HepG2 (cell line): ENCODE measurements around the gene TLR6. TPM values are rescaled to one million over a fixed set of nuclear protein-coding genes. Genes with fewer than 3 reads are reported as not detected.

Source experiments
- ATAC-seq: fragments of 200-7000 bp; cut with Tn5 transposase; 3 replicates; pipeline ENCODE4 v1.9.1; 2020; ENCODE audit warnings: mild to moderate bottlenecking, moderate library complexity
- BruUV-seq: library from RNA; stranded (reverse); fragments of 400-500 nt; replicated peaks from 2 replicates; lab custom pipeline; 2021; lab: Mats Ljungman, UMichigan
- CTCF ChIA-PET: fragments of 300-600 bp; formaldehyde crosslinking; extraction: SDS; loops from one replicate; lab custom pipeline; 2021; ENCODE audit warnings: low total read pairs, inconsistent platforms, low intra/inter-chr PET ratio; lab: Yijun Ruan, JAX
- POLR2A ChIA-PET: fragments of 350-600 bp; sonication (Branson Sonifier 250); formaldehyde crosslinking; loops from one replicate; lab custom pipeline; 2020; ENCODE audit warnings: antibody characterized with exemption, inconsistent platforms; lab: Yijun Ruan, JAX
- DNase-seq: peaks from one replicate; pipeline ENCODE4 v3.0.0-alpha.2; 2015; ENCODE audit warnings: low spot score
- FAIRE-seq: peaks from 3 replicates; lab custom pipeline; 2011; peaks lifted over from hg19 to GRCh38; lab: Jason Lieb, UNC
- H2AFZ ChIP-seq: one replicate; pipeline ENCODE4 v1.6.1; 2011; ENCODE audit warnings: low read length, inconsistent platforms
- H3K27ac ChIP-seq: fragments of 300-600 bp; 3 replicates; pipeline ENCODE4 v1.8.0; 2011; ENCODE audit warnings: mixed run types, mild to moderate bottlenecking, mixed read lengths, low read length, inconsistent platforms; ENCODE audit not compliant: insufficient read depth; ENCODE audit errors: extremely low read length
- H3K27me3 ChIP-seq, 2 experiments: fragments of 200-600 bp in 1 of 2; 2 replicates in 1 of 2; 3 replicates in 1 of 2; pipeline versions ENCODE4 v1.6.0 to v1.8.0; 2011; ENCODE audit warnings: low read length in 2 of 2, mild to moderate bottlenecking in 2 of 2, moderate library complexity in 2 of 2, inconsistent platforms in 1 of 2; ENCODE audit not compliant: insufficient read depth in 2 of 2, control insufficient read depth in 1 of 2
- H3K36me3 ChIP-seq, 2 experiments: fragments of 200-600 bp in 1 of 2; replicated peaks in 1 of 2; 2 replicates in 1 of 2; 3 replicates in 1 of 2; pipeline versions ENCODE4 v1.5.1 to v1.8.0; 2011; ENCODE audit warnings: low read length in 2 of 2, inconsistent platforms in 1 of 2; ENCODE audit not compliant: insufficient read depth in 2 of 2, control insufficient read depth in 1 of 2
- H3K4me1 ChIP-seq: 2 replicates; pipeline ENCODE4 v1.5.1; 2012; ENCODE audit warnings: low read length, inconsistent platforms; ENCODE audit not compliant: insufficient read depth
- H3K4me2 ChIP-seq: 2 replicates; pipeline ENCODE4 v1.6.0; 2011; ENCODE audit warnings: low read depth, low read length, inconsistent platforms
- H3K4me3 ChIP-seq, 3 experiments: fragments of 200-600 bp in 1 of 3; sonication (generic), shearing (Covaris generic) in 1 of 3; replicated peaks in 1 of 3; 2 replicates each; pipeline ENCODE4 v1.5.1; 2011 to 2016; ENCODE audit warnings: low read length in 3 of 3, inconsistent platforms in 2 of 3, low read depth in 2 of 3, mild to moderate bottlenecking in 2 of 3, control low read depth in 1 of 3, mixed read lengths in 1 of 3; ENCODE audit not compliant: insufficient read depth in 1 of 3
- H3K79me2 ChIP-seq: one replicate; pipeline ENCODE4 v1.6.1; 2011; ENCODE audit warnings: low read length, inconsistent platforms; ENCODE audit not compliant: insufficient read depth
- H3K9ac ChIP-seq: 2 replicates; pipeline ENCODE4 v1.6.0; 2011; ENCODE audit warnings: mild to moderate bottlenecking, low read depth, low read length, inconsistent platforms; ENCODE audit not compliant: insufficient read depth
- H3K9me3 ChIP-seq: 2 replicates; pipeline ENCODE4 v1.5.1; 2012; ENCODE audit warnings: mild to moderate bottlenecking, low read length
- H4K20me1 ChIP-seq: 2 replicates; pipeline ENCODE4 v1.6.0; 2011; ENCODE audit warnings: inconsistent platforms, mild to moderate bottlenecking, low read length, moderate library complexity; ENCODE audit not compliant: insufficient read depth
- ATF3 ChIP-seq: sonication (generic); formaldehyde crosslinking; IDR thresholded peaks from 2 replicates; pipeline ENCODE4 v1.4.0; 2020; ENCODE audit warnings: missing genetic modification reagents
- CCAR2 ChIP-seq: fragments of 200-400 bp; formaldehyde crosslinking; optimal IDR thresholded peaks from 2 replicates; pipeline ENCODE3; 2018; ENCODE audit warnings: low read depth, mild to moderate bottlenecking, low read length, moderate library complexity
- FOXA3 ChIP-seq: IDR thresholded peaks from 2 replicates; pipeline ENCODE4 v1.6.1; 2016; ENCODE audit warnings: missing genetic modification reagents, missing compliant biosample characterization
- GATAD2A ChIP-seq: IDR thresholded peaks from 2 replicates; pipeline ENCODE4 v1.6.1; 2016
- HNRNPUL1 ChIP-seq: fragments of 200-400 bp; formaldehyde crosslinking; IDR thresholded peaks from 2 replicates; pipeline ENCODE4 v1.6.1; 2017; ENCODE audit warnings: low read depth, mild to moderate bottlenecking, low read length, moderate library complexity
- MAFK ChIP-seq, 2 experiments: IDR thresholded peaks in 1 of 2; conservative IDR thresholded peaks in 1 of 2; 2 replicates each; pipeline ENCODE4 v1.6.1; 2011; ENCODE audit warnings: improper control_type of control experiment in 2 of 2, low read length in 2 of 2
- MTA1 ChIP-seq: sonication (generic); formaldehyde crosslinking; IDR thresholded peaks from 2 replicates; pipeline ENCODE4 v1.4.0; 2020; ENCODE audit warnings: missing genetic modification reagents, mild to moderate bottlenecking, borderline replicate concordance
- NCOA2 ChIP-seq: sonication (generic); formaldehyde crosslinking; IDR thresholded peaks from 2 replicates; pipeline ENCODE4 v1.8.0; 2022; ENCODE audit warnings: inconsistent platforms
- SMAD3 ChIP-seq: sonication (generic); formaldehyde crosslinking; IDR thresholded peaks from 2 replicates; pipeline ENCODE4 v1.4.0; 2020; ENCODE audit warnings: missing genetic modification reagents
- SOX5 ChIP-seq: IDR thresholded peaks from 2 replicates; pipeline ENCODE4 v1.6.1; 2016; ENCODE audit warnings: borderline replicate concordance
- TRIM24 ChIP-seq: sonication (generic); formaldehyde crosslinking; IDR thresholded peaks from 2 replicates; pipeline ENCODE4 v1.8.0; 2022; ENCODE audit warnings: mild to moderate bottlenecking, missing genetic modification reagents
- ZNF629 ChIP-seq: sonication (generic); formaldehyde crosslinking; conservative IDR thresholded peaks from 2 replicates; pipeline ENCODE4 v1.5.0; 2020; ENCODE audit warnings: missing genetic modification reagents
- WGBS: methylation state at CpG from one replicate; pipeline ENCODE4 v1.1.6; 2017; ENCODE audit warnings: low lambda C conversion rate; 5-methylcytosine and 5-hydroxymethylcytosine counted together
- in situ Hi-C: cut with HindIII; loops from 2 replicates; pipeline ENCODE4 v1.10.0; 2017; ENCODE audit warnings: low pct_unique_long_range_greater_than_20kb; ENCODE audit not compliant: extremely low pct_ligation_motif_present
- intact Hi-C: fragments of 100-400 bp; cut with micrococcal nuclease; formaldehyde crosslinking; loops from one replicate; pipeline ENCODE4 v1.10.0; 2022; ENCODE audit not compliant: unreplicated experiment
- polyA plus RNA-seq, 8 experiments: library from polyadenylated mRNA; depleted of rRNA in 3 of 8; stranded (reverse) in 7 of 8; unstranded in 1 of 8; fragments of >200 nt; fragmentation: Illumina TruSeq in 4 of 8; extraction: Trizol in 4 of 8; gene quantifications; 2 replicates each; pipeline versions ENCODE4 v1.2.1 to v1.2.3, GENCODE V29; 2011 to 2016; ENCODE audit warnings: low read depth in 4 of 8, missing spikeins in 1 of 8, mixed read lengths in 1 of 8; ENCODE audit not compliant: insufficient read depth in 1 of 8
- total RNA-seq, 5 experiments: library from RNA; depleted of rRNA; stranded (reverse); fragments of >200 nt; fragmentation: Illumina TruSeq; extraction: Trizol; gene quantifications; 2 replicates each; pipeline ENCODE4 v1.2.3, GENCODE V29; 2016; ENCODE audit warnings: low read depth in 1 of 5
- TF ChIP-seq, protein P1 (sequence below): sonication (generic); formaldehyde crosslinking; IDR thresholded peaks from 2 replicates; pipeline ENCODE4 v1.8.1; 2023; ENCODE audit warnings: mild to moderate bottlenecking, moderate library complexity, missing genetic modification reagents
- TF ChIP-seq, protein P2 (sequence below): sonication (generic); formaldehyde crosslinking; IDR thresholded peaks from 2 replicates; pipeline ENCODE4 v1.4.0; 2020; ENCODE audit warnings: low read depth, mild to moderate bottlenecking, missing genetic modification reagents
- TF ChIP-seq, protein P3 (sequence below): sonication (generic); formaldehyde crosslinking; conservative IDR thresholded peaks from 2 replicates; pipeline ENCODE4 v1.8.0; 2022; ENCODE audit warnings: mild to moderate bottlenecking, moderate library complexity, missing genetic modification reagents
- TF ChIP-seq, protein P4 (sequence below): IDR thresholded peaks from 2 replicates; pipeline ENCODE4 v1.6.1; 2016; ENCODE audit warnings: missing biosample characterization, missing genetic modification reagents, low read depth

TLR6 gene
- total and polyA plus RNA-seq, 2 of the 13 experiments (the other 11 are each of a cell fraction or from before 2014, with no cell fraction given): 0.33 to 0.71 TPM

DNA sequence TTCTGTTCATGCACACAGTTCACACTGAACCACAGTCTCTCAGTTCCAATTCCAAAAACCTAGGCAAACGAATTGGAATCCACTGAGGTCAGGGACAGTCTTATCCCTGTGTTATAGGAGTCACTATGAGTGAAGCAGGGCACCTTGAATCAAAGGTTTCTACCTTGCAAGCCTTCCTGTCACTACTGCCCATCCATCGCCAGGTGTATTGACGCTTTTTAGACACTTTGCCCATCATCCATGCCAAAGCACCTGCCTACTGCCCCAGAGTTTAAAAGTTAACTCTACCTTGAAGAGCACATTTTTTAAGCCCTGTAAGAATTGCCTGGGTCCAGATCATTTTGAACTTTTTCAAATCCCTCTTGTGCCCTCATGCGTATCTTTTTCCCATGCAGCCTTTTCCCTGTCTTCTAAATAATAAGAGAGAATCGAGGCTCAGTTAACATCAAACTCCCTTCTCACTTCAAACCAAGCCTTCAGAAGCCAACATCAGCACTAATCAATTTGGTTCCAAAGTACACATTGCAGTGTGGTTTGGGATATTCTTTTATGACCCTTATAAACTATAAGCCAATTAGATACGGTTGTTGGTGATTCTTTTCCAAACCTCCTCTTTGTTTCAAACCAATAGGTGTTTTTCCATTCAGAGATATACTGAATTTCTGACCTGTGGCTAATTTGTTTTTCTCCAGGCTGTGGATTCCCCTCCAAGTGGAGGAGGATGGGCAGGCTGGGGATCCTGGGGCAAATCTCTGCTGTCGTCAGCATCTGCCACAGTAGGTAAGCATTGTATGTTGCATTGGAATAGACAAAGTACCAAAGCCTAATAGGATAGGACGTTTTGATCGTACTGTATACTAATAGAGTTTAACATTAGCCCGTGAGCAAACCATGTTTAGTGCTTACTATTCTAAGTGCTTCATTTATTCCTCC, 34.7 kb upstream of the TLR6 start (continued):
- TF ChIP-seq, protein P1, sequence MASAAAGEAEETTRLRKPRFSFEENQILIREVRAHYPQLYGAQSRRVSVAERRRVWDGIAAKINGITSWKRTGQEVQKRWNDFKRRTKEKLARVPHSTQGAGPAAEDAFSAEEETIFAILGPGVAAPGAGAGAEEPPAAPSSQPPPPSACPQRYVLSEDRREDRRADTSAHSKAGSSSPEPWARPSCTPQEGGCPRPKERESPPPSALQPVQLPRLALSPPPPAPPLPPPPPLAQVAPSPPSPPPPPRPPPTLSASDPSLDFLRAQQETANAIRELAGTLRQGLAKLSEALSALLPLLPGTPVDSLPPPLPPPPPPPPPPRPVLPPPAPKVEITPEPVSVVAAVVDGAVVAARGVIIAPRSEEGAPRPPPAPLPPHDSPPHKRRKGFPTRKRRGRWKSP (CRISPR knock-in tag): no peak
- TF ChIP-seq SMAD3 (CRISPR knock-in tag) (no peak), HNRNPUL1 (no peak), TRIM24 (CRISPR knock-in tag) (no peak)
- TF ChIP-seq, protein P2, sequence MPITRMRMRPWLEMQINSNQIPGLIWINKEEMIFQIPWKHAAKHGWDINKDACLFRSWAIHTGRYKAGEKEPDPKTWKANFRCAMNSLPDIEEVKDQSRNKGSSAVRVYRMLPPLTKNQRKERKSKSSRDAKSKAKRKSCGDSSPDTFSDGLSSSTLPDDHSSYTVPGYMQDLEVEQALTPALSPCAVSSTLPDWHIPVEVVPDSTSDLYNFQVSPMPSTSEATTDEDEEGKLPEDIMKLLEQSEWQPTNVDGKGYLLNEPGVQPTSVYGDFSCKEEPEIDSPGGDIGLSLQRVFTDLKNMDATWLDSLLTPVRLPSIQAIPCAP (CRISPR knock-in tag): no peak
- TF ChIP-seq, all 625 proteins: peak for 0

DNA sequence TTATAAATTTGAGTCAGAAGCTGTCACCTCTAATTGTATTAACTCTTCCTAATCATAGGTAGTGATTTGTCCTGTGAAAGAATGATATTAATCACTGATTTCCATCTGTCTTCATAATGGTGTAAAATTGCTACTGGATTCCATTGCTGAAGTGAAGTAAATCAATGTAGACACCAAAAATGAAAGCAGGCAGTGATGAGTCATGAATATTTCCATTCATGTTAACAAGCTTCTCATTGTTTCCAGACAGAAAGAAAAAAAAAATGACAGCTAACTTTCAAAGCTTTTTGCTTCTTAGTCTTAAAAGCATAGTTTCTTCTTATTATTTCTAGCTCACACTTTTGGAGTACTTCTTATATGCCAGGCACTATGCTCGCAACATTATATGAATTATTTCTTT, 32.5 kb upstream of the TLR6 start:
- no peaks in the 10 kb centered on the region for H3K27me3 ChIP-seq
- H3K9me3 ChIP-seq: no peaks in the 10 kb centered on the region
- H2AFZ ChIP-seq: no peak overlapping the region
- peaks cover 3 to 31% of the 10 kb centered on the region in 2 experiments for H3K36me3 ChIP-seq
- no peaks in the 10 kb centered on the region for H4K20me1 ChIP-seq
- ChIA-PET CTCF (no interaction called here), POLR2A (interaction anchor here (1.0 to 1.8 kb wide), 4 partner anchors 14 to 18 kb away, joined by 3 to 10 read pairs (median 4); no protein-coding TSS in a partner anchor)
- no peak overlapping the region for H3K4me3 ChIP-seq
- no peaks in the 10 kb centered on the region for H3K79me2 ChIP-seq
- peaks cover 48% of the 10 kb centered on the region for H3K4me1 ChIP-seq
- intact Hi-C loops (no loop called here), in situ Hi-C loops (no loop called here)
- H3K4me2 ChIP-seq: no peak overlapping the region
- H3K9ac ChIP-seq: no peak overlapping the region
- H3K27ac ChIP-seq: peak overlapping the region; percentile 32
- no peak for ATAC-seq
- peak; percentile 74 for DNase-seq
- no peak for FAIRE-seq
- no TSS peak for BruUV-seq
- WGBS: 94% methylated on average over 1 of the region's 1 CpG
- TF ChIP-seq ATF3 (CRISPR knock-in tag) (peak; percentile 61; the same call in 1 of the 2 replicates), GATAD2A (CRISPR knock-in tag) (peak; percentile 29; the same call in 1 of the 2 replicates), MTA1 (CRISPR knock-in tag) (no peak), SOX5 (CRISPR knock-in tag) (peak; percentile 53; the same call in 1 of the 2 replicates), NCOA2 (peak; percentile 25; the same call in 1 of the 2 replicates), FOXA3 (CRISPR knock-in tag) (0 out of 2 replicates have a peak, but pooled peaks have one; percentile 17), ZNF629 (CRISPR knock-in tag) (no peak), CCAR2 (no peak), MAFK (conservative IDR thresholded peaks at IDR 0.05 in 1 of 2, IDR thresholded peaks at IDR 0.05 in 1 of 2; ENCODE audit: low read length in 2 of 2) (peak; percentile 73 to 83)
- TF ChIP-seq, protein P3, sequence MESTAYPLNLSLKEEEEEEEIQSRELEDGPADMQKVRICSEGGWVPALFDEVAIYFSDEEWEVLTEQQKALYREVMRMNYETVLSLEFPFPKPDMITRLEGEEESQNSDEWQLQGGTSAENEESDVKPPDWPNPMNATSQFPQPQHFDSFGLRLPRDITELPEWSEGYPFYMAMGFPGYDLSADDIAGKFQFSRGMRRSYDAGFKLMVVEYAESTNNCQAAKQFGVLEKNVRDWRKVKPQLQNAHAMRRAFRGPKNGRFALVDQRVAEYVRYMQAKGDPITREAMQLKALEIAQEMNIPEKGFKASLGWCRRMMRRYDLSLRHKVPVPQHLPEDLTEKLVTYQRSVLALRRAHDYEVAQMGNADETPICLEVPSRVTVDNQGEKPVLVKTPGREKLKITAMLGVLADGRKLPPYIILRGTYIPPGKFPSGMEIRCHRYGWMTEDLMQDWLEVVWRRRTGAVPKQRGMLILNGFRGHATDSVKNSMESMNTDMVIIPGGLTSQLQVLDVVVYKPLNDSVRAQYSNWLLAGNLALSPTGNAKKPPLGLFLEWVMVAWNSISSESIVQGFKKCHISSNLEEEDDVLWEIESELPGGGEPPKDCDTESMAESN: no peak
- TF ChIP-seq, protein P4, sequence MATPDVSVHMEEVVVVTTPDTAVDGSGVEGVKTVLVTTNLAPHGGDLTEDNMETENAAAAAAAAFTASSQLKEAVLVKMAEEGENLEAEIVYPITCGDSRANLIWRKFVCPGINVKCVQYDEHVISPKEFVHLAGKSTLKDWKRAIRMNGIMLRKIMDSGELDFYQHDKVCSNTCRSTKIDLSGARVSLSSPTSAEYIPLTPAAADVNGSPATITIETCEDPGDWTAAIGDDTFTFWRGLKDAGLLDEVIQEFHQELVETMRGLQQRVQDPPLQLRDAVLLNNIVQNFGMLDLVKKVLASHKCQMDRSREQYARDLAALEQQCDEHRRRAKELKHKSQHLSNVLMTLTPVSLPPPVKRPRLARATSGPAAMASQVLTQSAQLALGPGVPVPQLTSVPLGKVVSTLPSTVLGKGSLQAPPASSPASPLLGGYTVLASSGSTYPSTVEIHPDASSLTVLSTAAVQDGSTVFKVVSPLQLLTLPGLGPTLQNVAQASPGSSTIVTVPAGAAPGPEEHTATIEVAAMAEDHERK (CRISPR knock-in tag): no peak
